MM.1S (cell line): ENCODE measurements around the gene NOP14.

Experiments
- DNase-seq: peaks from one replicate; pipeline ENCODE4 v3.0.0-alpha.2; 2015
- H2AFZ ChIP-seq: fragments of 300-600 bp; sonication (generic); 2 replicates; pipeline ENCODE4 v1.6.0; 2016; ENCODE audit warnings: antibody characterized with exemption, low read length
- H3F3A ChIP-seq: fragments of 300-600 bp; sonication (generic); 2 replicates; pipeline ENCODE4 v1.6.1; 2016; ENCODE audit warnings: mild to moderate bottlenecking, antibody characterized with exemption, low read length, moderate library complexity, mixed read lengths; ENCODE audit not compliant: insufficient read depth
- H3K27ac ChIP-seq: fragments of 300-600 bp; sonication (generic); 2 replicates; pipeline ENCODE4 v1.5.1; 2016; ENCODE audit warnings: mild to moderate bottlenecking, low read length
- H3K27me3 ChIP-seq: fragments of 300-600 bp; sonication (generic); replicated peaks from 2 replicates; pipeline ENCODE4 v1.6.0; 2016; ENCODE audit warnings: low read length; ENCODE audit not compliant: insufficient read depth
- H3K36me3 ChIP-seq: fragments of 300-600 bp; sonication (generic); replicated peaks from 2 replicates; pipeline ENCODE4 v1.6.1; 2016; ENCODE audit warnings: mild to moderate bottlenecking, low read length, mixed read lengths; ENCODE audit not compliant: insufficient read depth
- H3K4me1 ChIP-seq: fragments of 300-600 bp; sonication (generic); 2 replicates; pipeline ENCODE4 v1.6.1; 2016; ENCODE audit warnings: low read length, mixed read lengths
- H3K4me2 ChIP-seq: fragments of 300-600 bp; sonication (generic); 2 replicates; pipeline ENCODE4 v1.6.0; 2016; ENCODE audit warnings: low read depth, low read length
- H3K4me3 ChIP-seq: fragments of 300-600 bp; sonication (generic); 2 replicates; pipeline ENCODE4 v1.5.1; 2016; ENCODE audit warnings: low read length, mixed read lengths
- H3K79me2 ChIP-seq: fragments of 300-600 bp; sonication (generic); 2 replicates; pipeline ENCODE4 v1.6.1; 2016; ENCODE audit warnings: mixed run types, low read length, mixed read lengths
- H3K9ac ChIP-seq: fragments of 300-600 bp; sonication (generic); 2 replicates; pipeline ENCODE4 v1.6.1; 2016; ENCODE audit warnings: low read length, mixed read lengths
- H3K9me2 ChIP-seq: fragments of 300-600 bp; sonication (generic); replicated peaks from 2 replicates; pipeline ENCODE4 v1.6.1; 2016; ENCODE audit warnings: mild to moderate bottlenecking, low read length, mixed read lengths; ENCODE audit not compliant: insufficient read depth
- H3K9me3 ChIP-seq: fragments of 300-600 bp; sonication (generic); replicated peaks from 2 replicates; pipeline ENCODE4 v1.6.1; 2016; ENCODE audit warnings: mild to moderate bottlenecking, low read length, mixed read lengths; ENCODE audit not compliant: insufficient read depth
- H4K20me1 ChIP-seq: fragments of 300-600 bp; sonication (generic); 2 replicates; pipeline ENCODE4 v1.6.1; 2016; ENCODE audit warnings: mild to moderate bottlenecking, low read length, moderate library complexity, mixed read lengths; ENCODE audit not compliant: insufficient read depth
- CTCF ChIP-seq: fragments of 300-600 bp; sonication (generic); IDR thresholded peaks from 2 replicates; pipeline ENCODE4 v1.5.1; 2016; ENCODE audit warnings: antibody characterized with exemption, low read length, mixed read lengths
- EZH2 ChIP-seq: fragments of 300-600 bp; sonication (generic); optimal IDR thresholded peaks from 2 replicates; pipeline ENCODE3; 2017; ENCODE audit warnings: low read depth, mild to moderate bottlenecking, antibody characterized with exemption, low read length, mixed read lengths
- EZH2phosphoT487 ChIP-seq: fragments of 300-600 bp; sonication (generic); IDR thresholded peaks from 2 replicates; pipeline ENCODE4 v1.6.1; 2018; ENCODE audit warnings: antibody characterized with exemption, low read length

The NOP14 gene

GRCh38 chr4:2937146-2937857, 25.9 kb downstream of the NOP14 start:
- Histone ChIP-seq H3K4me3 (no peak overlapping the region), H3K4me1 (peaks cover 8% of the 10 kb centered on the region; the same call in 1 of the 2 replicates), H3K9ac (no peak overlapping the region), H3K9me2 (no peaks in the 10 kb centered on the region), H3K27me3 (no peaks in the 10 kb centered on the region), H3K4me2 (no peak overlapping the region), H3F3A (peaks cover 18% of the 10 kb centered on the region; the same call in 1 of the 2 replicates), H3K9me3 (no peaks in the 10 kb centered on the region), H4K20me1 (no peaks in the 10 kb centered on the region), H2AFZ (no peak overlapping the region), H3K36me3 (peaks cover 3% of the 10 kb centered on the region; the same call in 1 of the 2 replicates), H3K27ac (no peak overlapping the region), H3K79me2 (no peaks in the 10 kb centered on the region; the same call in 1 of the 2 replicates)
- no peak for TF ChIP-seq EZH2
- no peak for TF ChIP-seq EZH2phosphoT487
- TF ChIP-seq CTCF, result no peak
- DNase-seq, result no peak

GRCh38 chr4:2936773-2937145, 26.4 kb downstream of the NOP14 start:
- Histone ChIP-seq H3K79me2 (no peaks in the 10 kb centered on the region; the same call in 1 of the 2 replicates), H4K20me1 (no peaks in the 10 kb centered on the region), H3K27me3 (no peaks in the 10 kb centered on the region), H3K9ac (no peak overlapping the region), H3K9me2 (no peaks in the 10 kb centered on the region), H3K27ac (no peak overlapping the region), H3K36me3 (0 out of 2 replicates have a peak, but pooled peaks cover 3% of the 10 kb centered on the region), H3K4me1 (peaks cover 8% of the 10 kb centered on the region; the same call in 1 of the 2 replicates), H3K9me3 (no peaks in the 10 kb centered on the region), H3F3A (peaks cover 18% of the 10 kb centered on the region; the same call in 1 of the 2 replicates), H2AFZ (no peak overlapping the region), H3K4me2 (no peak overlapping the region), H3K4me3 (no peak overlapping the region)
- TF ChIP-seq EZH2phosphoT487 (no peak), CTCF (no peak), EZH2 (no peak)
- no peak for DNase-seq

GRCh38 chr4:2935762-2936743, 27.2 kb downstream of the NOP14 start:
- no peak for DNase-seq
- TF ChIP-seq EZH2 (no peak), EZH2phosphoT487 (no peak), CTCF (no peak)
- Histone ChIP-seq H2AFZ (no peak overlapping the region), H3K79me2 (no peaks in the 10 kb centered on the region; the same call in 1 of the 2 replicates), H3K36me3 (no peaks in the 10 kb centered on the region), H3K9me3 (no peaks in the 10 kb centered on the region), H3K9ac (peak overlapping the region; percentile 73; the same call in 1 of the 2 replicates), H3K4me3 (peak overlapping the region; percentile 91), H3K27ac (no peak overlapping the region), H3K9me2 (no peaks in the 10 kb centered on the region), H3K4me1 (peaks cover 8% of the 10 kb centered on the region; the same call in 1 of the 2 replicates), H3F3A (peaks cover 18% of the 10 kb centered on the region; the same call in 1 of the 2 replicates), H3K27me3 (no peaks in the 10 kb centered on the region), H4K20me1 (no peaks in the 10 kb centered on the region), H3K4me2 (peak overlapping the region; percentile 96)
